PFSK-1 (cell line): ENCODE data around the gene ATP7A.

Experiments
- FOXP2 ChIP-seq: optimal IDR thresholded peaks from 2 replicates; pipeline ENCODE3; 2011; ENCODE audit warnings: borderline replicate concordance, control low read depth, inconsistent platforms; ENCODE audit not compliant: insufficient read depth; ENCODE audit errors: extremely low read length, extremely low read depth
- POLR2AphosphoS5 ChIP-seq: IDR thresholded peaks from 2 replicates; pipeline ENCODE4 v1.6.1; 2012; ENCODE audit warnings: low read depth, mild to moderate bottlenecking, control low read depth, low read length, moderate library complexity
- SIN3A ChIP-seq: IDR thresholded peaks from 2 replicates; pipeline ENCODE4 v1.6.1; 2012; ENCODE audit warnings: mild to moderate bottlenecking, low read length, moderate library complexity, borderline replicate concordance; ENCODE audit not compliant: insufficient read depth
- TAF1 ChIP-seq: IDR thresholded peaks from 2 replicates; pipeline ENCODE4 v1.6.1; 2012; ENCODE audit warnings: low read length, control low read depth, borderline replicate concordance; ENCODE audit not compliant: insufficient read depth
- TF ChIP-seq, protein P1 (sequence below), 2 experiments: IDR thresholded peaks; 2 replicates each; pipeline versions ENCODE4 v1.6.1 to v1.8.0; 2011 to 2012; ENCODE audit warnings: low read depth in 2 of 2, low read length in 2 of 2, control low read depth in 1 of 2, inconsistent platforms in 1 of 2, mild to moderate bottlenecking in 1 of 2, moderate library complexity in 1 of 2; ENCODE audit not compliant: insufficient read depth in 1 of 2

DNA sequence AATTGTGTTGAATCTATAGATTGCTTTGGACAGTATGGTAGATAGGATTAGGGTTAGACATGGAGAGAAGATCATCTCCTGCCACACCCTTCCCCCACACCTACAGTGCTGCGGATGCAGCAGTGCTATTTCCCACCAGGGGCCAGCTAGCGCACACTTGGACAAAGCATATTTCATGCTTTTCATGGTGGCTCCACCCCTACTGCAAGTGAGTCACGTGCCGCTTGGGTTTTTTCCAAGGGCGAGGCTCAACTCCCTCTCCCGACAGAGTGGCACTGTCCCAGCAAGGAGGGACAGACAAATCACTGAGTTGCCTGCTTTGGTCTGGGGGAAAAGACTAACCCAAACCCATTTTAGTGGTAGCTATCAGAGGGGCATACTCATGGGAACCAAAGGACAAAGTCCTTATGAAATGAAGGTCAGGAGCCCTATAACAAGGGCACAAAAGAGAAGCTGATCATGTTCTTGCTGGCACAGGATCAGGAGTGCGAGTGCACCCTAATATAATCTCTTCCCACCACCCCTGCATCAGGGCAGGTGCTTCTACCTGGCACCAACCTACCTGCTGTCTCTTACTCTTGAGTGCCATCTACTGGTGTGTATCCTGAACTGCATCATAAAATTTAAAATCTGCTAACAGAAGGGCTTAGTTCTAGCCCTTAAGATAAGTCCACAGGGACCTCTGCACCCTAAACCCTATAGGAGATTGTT, 114.0 kb downstream of the ATP7A start:
- TF ChIP-seq POLR2AphosphoS5 = no peak
- TF ChIP-seq, protein P1, sequence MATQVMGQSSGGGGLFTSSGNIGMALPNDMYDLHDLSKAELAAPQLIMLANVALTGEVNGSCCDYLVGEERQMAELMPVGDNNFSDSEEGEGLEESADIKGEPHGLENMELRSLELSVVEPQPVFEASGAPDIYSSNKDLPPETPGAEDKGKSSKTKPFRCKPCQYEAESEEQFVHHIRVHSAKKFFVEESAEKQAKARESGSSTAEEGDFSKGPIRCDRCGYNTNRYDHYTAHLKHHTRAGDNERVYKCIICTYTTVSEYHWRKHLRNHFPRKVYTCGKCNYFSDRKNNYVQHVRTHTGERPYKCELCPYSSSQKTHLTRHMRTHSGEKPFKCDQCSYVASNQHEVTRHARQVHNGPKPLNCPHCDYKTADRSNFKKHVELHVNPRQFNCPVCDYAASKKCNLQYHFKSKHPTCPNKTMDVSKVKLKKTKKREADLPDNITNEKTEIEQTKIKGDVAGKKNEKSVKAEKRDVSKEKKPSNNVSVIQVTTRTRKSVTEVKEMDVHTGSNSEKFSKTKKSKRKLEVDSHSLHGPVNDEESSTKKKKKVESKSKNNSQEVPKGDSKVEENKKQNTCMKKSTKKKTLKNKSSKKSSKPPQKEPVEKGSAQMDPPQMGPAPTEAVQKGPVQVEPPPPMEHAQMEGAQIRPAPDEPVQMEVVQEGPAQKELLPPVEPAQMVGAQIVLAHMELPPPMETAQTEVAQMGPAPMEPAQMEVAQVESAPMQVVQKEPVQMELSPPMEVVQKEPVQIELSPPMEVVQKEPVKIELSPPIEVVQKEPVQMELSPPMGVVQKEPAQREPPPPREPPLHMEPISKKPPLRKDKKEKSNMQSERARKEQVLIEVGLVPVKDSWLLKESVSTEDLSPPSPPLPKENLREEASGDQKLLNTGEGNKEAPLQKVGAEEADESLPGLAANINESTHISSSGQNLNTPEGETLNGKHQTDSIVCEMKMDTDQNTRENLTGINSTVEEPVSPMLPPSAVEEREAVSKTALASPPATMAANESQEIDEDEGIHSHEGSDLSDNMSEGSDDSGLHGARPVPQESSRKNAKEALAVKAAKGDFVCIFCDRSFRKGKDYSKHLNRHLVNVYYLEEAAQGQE (IDR thresholded peaks at IDR 0.05; ENCODE audit: insufficient read depth in 1 of 2, low read depth in 2 of 2, low read length in 2 of 2) = no peak
- TF ChIP-seq SIN3A = no peak
- TF ChIP-seq TAF1 = no peak
- no peak for TF ChIP-seq FOXP2
